PFSK-1 (cell line): ENCODE results near the gene ERBB4.

Experiments
- FOXP2 ChIP-seq: optimal IDR thresholded peaks from 2 replicates; pipeline ENCODE3; 2011; ENCODE audit warnings: borderline replicate concordance, control low read depth, inconsistent platforms; ENCODE audit not compliant: insufficient read depth; ENCODE audit errors: extremely low read length, extremely low read depth
- POLR2AphosphoS5 ChIP-seq: IDR thresholded peaks from 2 replicates; pipeline ENCODE4 v1.6.1; 2012; ENCODE audit warnings: low read depth, mild to moderate bottlenecking, control low read depth, low read length, moderate library complexity
- SIN3A ChIP-seq: IDR thresholded peaks from 2 replicates; pipeline ENCODE4 v1.6.1; 2012; ENCODE audit warnings: mild to moderate bottlenecking, low read length, moderate library complexity, borderline replicate concordance; ENCODE audit not compliant: insufficient read depth
- TAF1 ChIP-seq: IDR thresholded peaks from 2 replicates; pipeline ENCODE4 v1.6.1; 2012; ENCODE audit warnings: low read length, control low read depth, borderline replicate concordance; ENCODE audit not compliant: insufficient read depth
- TF ChIP-seq, protein P1 (sequence below), 2 experiments: IDR thresholded peaks; 2 replicates each; pipeline versions ENCODE4 v1.6.1 to v1.8.0; 2011 to 2012; ENCODE audit warnings: low read depth in 2 of 2, low read length in 2 of 2, control low read depth in 1 of 2, inconsistent platforms in 1 of 2, mild to moderate bottlenecking in 1 of 2, moderate library complexity in 1 of 2; ENCODE audit not compliant: insufficient read depth in 1 of 2

DNA sequence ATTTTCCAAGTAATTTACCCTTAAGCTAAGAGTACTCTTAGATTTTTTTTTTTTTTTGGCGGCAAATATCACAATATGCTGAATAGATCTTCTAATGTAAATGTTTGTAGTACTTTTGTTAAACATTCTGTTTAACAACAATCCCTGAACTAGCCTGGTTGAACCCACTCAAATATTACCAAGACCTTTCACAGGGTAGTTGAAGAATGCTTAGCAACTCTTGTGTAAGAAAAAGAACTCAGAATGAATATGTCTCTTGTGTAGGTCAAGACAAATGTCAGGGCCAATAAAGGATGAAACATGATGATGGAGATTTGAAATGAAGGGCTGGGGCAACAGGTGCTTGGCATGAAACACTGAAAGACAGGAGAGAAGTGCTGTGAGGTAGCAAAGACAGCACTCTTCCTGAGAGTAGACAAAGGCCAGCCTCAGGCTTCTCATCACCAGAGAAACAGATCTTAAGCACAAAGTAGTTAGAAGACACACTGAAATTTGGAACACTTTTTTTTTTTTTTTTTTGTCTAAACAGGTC, 597.3 kb downstream of the ERBB4 start:
- TF ChIP-seq, protein P1, sequence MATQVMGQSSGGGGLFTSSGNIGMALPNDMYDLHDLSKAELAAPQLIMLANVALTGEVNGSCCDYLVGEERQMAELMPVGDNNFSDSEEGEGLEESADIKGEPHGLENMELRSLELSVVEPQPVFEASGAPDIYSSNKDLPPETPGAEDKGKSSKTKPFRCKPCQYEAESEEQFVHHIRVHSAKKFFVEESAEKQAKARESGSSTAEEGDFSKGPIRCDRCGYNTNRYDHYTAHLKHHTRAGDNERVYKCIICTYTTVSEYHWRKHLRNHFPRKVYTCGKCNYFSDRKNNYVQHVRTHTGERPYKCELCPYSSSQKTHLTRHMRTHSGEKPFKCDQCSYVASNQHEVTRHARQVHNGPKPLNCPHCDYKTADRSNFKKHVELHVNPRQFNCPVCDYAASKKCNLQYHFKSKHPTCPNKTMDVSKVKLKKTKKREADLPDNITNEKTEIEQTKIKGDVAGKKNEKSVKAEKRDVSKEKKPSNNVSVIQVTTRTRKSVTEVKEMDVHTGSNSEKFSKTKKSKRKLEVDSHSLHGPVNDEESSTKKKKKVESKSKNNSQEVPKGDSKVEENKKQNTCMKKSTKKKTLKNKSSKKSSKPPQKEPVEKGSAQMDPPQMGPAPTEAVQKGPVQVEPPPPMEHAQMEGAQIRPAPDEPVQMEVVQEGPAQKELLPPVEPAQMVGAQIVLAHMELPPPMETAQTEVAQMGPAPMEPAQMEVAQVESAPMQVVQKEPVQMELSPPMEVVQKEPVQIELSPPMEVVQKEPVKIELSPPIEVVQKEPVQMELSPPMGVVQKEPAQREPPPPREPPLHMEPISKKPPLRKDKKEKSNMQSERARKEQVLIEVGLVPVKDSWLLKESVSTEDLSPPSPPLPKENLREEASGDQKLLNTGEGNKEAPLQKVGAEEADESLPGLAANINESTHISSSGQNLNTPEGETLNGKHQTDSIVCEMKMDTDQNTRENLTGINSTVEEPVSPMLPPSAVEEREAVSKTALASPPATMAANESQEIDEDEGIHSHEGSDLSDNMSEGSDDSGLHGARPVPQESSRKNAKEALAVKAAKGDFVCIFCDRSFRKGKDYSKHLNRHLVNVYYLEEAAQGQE (IDR thresholded peaks at IDR 0.05; ENCODE audit: insufficient read depth in 1 of 2, low read depth in 2 of 2, low read length in 2 of 2) = no peak
- TF ChIP-seq TAF1 (no peak), POLR2AphosphoS5 (no peak), FOXP2 (no peak), SIN3A (no peak)
